HepG2 (cell line): Measurements from ENCODE around the gene HABP4. TPM values are rescaled to one million over a fixed set of nuclear protein-coding genes. Genes with fewer than 3 reads are reported as not detected.

Source experiments
- CENPX ChIP-seq: sonication (generic); formaldehyde crosslinking; IDR thresholded peaks from 2 replicates; pipeline ENCODE4 v1.9.0; 2021; ENCODE audit warnings: mild to moderate bottlenecking, missing genetic modification reagents, moderate library complexity
- EZH2 ChIP-seq: conservative IDR thresholded peaks from 2 replicates; pipeline ENCODE4 v1.6.1; 2012; ENCODE audit warnings: mild to moderate bottlenecking, low read depth, low read length, moderate library complexity
- MAFG ChIP-seq: sonication (generic); formaldehyde crosslinking; IDR thresholded peaks from 2 replicates; pipeline ENCODE4 v1.5.1; 2020; ENCODE audit warnings: mild to moderate bottlenecking, missing genetic modification reagents
- MBNL3 ChIP-seq: fragments of 250-450 bp; sonication (Bioruptor Pico); conservative IDR thresholded peaks from 2 replicates; pipeline ENCODE4 v1.8.0; 2022; ENCODE audit warnings: mild to moderate bottlenecking, inconsistent platforms
- NFATC3 ChIP-seq: sonication (generic); formaldehyde crosslinking; IDR thresholded peaks from 2 replicates; pipeline ENCODE4 v1.5.1; 2020; ENCODE audit warnings: mild to moderate bottlenecking, missing genetic modification reagents
- RNF2 ChIP-seq: fragments of 450-650 bp; conservative IDR thresholded peaks from 2 replicates; pipeline ENCODE4 v1.6.1; 2016; ENCODE audit warnings: low read depth
- SMAD3 ChIP-seq: sonication (generic); formaldehyde crosslinking; IDR thresholded peaks from 2 replicates; pipeline ENCODE4 v1.4.0; 2020; ENCODE audit warnings: missing genetic modification reagents
- ZFP37 ChIP-seq: sonication (generic); formaldehyde crosslinking; IDR thresholded peaks from 2 replicates; pipeline ENCODE4 v1.4.0; 2020; ENCODE audit warnings: missing genetic modification reagents, borderline replicate concordance
- ZNF296 ChIP-seq: sonication (generic); formaldehyde crosslinking; conservative IDR thresholded peaks from 2 replicates; pipeline ENCODE4 v1.5.0; 2020; ENCODE audit warnings: mild to moderate bottlenecking, missing genetic modification reagents
- ZNF543 ChIP-seq: sonication (generic); formaldehyde crosslinking; IDR thresholded peaks from 2 replicates; pipeline ENCODE4 v1.4.0; 2020; ENCODE audit warnings: mild to moderate bottlenecking, missing genetic modification reagents
- ZNF790 ChIP-seq: sonication (generic); formaldehyde crosslinking; IDR thresholded peaks from 2 replicates; pipeline ENCODE4 v1.8.0; 2022; ENCODE audit warnings: missing genetic modification reagents, mild to moderate bottlenecking, borderline replicate concordance
- ZZZ3 ChIP-seq: sonication (generic); formaldehyde crosslinking; IDR thresholded peaks from 2 replicates; pipeline ENCODE4 v1.4.0; 2020; ENCODE audit warnings: missing genetic modification reagents, mild to moderate bottlenecking, borderline replicate concordance
- polyA plus RNA-seq, 8 experiments: library from polyadenylated mRNA; depleted of rRNA in 3 of 8; stranded (reverse) in 7 of 8; unstranded in 1 of 8; fragments of >200 nt; fragmentation: Illumina TruSeq in 4 of 8; extraction: Trizol in 4 of 8; gene quantifications; 2 replicates each; pipeline versions ENCODE4 v1.2.1 to v1.2.3, GENCODE V29; 2011 to 2016; ENCODE audit warnings: low read depth in 4 of 8, missing spikeins in 1 of 8, mixed read lengths in 1 of 8; ENCODE audit not compliant: insufficient read depth in 1 of 8
- total RNA-seq, 5 experiments: library from RNA; depleted of rRNA; stranded (reverse); fragments of >200 nt; fragmentation: Illumina TruSeq; extraction: Trizol; gene quantifications; 2 replicates each; pipeline ENCODE4 v1.2.3, GENCODE V29; 2016; ENCODE audit warnings: low read depth in 1 of 5
- TF ChIP-seq, protein P1 (sequence below): sonication (generic); formaldehyde crosslinking; IDR thresholded peaks from 2 replicates; pipeline ENCODE4 v1.9.0; 2021; ENCODE audit warnings: missing genetic modification reagents, mild to moderate bottlenecking, borderline replicate concordance
- TF ChIP-seq, protein P2 (sequence below): fragments of 450-650 bp; IDR thresholded peaks from 2 replicates; pipeline ENCODE4 v1.6.1; 2016
- TF ChIP-seq, protein P3 (sequence below): sonication (generic); formaldehyde crosslinking; IDR thresholded peaks from 2 replicates; pipeline ENCODE4 v1.8.0; 2022; ENCODE audit warnings: mild to moderate bottlenecking, missing genetic modification reagents, borderline replicate concordance
- TF ChIP-seq, protein P4 (sequence below): sonication (generic); formaldehyde crosslinking; IDR thresholded peaks from 2 replicates; pipeline ENCODE4 v1.4.0; 2020; ENCODE audit warnings: missing genetic modification reagents
- TF ChIP-seq, protein P5 (sequence below): sonication (generic); formaldehyde crosslinking; IDR thresholded peaks from 2 replicates; pipeline ENCODE4 v1.4.0; 2020; ENCODE audit warnings: missing genetic modification reagents

HABP4 gene
- total and polyA plus RNA-seq, 2 of the 13 experiments (the other 11 are each of a cell fraction or from before 2014, with no cell fraction given), result 14.3 to 26.6 TPM

DNA sequence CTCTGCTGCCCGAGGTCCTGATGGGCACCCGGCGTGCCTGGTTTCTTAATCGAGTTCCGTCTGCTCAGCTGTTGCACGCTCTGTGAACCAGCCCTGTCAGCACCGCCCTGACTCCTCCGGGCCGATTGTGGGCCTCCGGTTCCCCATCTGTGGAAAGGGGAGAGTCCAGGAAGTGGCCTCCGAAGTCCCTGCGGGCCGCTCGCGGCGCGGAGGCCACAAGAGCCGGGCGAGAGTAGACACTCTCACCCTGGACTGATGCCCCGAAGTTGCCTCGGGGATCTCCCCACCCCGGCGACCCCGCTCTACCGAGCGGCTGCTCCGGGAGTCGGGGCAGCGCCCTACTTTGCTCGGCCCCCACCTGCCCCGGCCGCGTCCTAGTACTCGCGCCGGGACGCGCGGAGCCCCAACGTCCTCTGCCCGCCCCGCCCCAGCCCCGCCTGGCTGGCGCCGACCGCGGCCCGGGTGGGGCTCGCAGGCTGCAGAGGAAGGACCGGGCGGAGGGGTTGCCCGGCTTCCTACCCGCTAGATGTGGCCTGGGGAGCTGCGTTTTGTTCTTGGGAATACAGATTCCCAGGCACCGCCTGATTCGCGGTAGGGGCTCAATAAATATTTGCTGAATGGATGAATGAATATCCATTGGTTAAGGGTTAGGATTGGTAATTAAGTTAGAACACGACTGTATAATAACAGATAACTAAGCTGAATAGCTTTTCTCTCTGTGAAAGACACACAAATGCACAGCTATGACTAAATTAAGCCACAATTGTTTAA lies 30.9 kb upstream of the HABP4 start (continued):
- TF ChIP-seq, protein P1, sequence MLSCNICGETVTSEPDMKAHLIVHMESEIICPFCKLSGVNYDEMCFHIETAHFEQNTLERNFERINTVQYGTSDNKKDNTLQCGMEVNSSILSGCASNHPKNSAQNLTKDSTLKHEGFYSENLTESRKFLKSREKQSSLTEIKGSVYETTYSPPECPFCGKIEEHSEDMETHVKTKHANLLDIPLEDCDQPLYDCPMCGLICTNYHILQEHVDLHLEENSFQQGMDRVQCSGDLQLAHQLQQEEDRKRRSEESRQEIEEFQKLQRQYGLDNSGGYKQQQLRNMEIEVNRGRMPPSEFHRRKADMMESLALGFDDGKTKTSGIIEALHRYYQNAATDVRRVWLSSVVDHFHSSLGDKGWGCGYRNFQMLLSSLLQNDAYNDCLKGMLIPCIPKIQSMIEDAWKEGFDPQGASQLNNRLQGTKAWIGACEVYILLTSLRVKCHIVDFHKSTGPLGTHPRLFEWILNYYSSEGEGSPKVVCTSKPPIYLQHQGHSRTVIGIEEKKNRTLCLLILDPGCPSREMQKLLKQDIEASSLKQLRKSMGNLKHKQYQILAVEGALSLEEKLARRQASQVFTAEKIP (CRISPR knock-in tag), result no peak
- no peak for TF ChIP-seq CENPX (CRISPR knock-in tag)
- 0 out of 2 replicates have a peak, but pooled peaks have one; percentile 60 for TF ChIP-seq ZZZ3 (CRISPR knock-in tag)
- 0 out of 2 replicates have a peak, but pooled peaks have one; percentile 30 for TF ChIP-seq ZNF296 (CRISPR knock-in tag)
- no peak for TF ChIP-seq EZH2
- TF ChIP-seq NFATC3 (CRISPR knock-in tag), result no peak
- TF ChIP-seq, protein P2, sequence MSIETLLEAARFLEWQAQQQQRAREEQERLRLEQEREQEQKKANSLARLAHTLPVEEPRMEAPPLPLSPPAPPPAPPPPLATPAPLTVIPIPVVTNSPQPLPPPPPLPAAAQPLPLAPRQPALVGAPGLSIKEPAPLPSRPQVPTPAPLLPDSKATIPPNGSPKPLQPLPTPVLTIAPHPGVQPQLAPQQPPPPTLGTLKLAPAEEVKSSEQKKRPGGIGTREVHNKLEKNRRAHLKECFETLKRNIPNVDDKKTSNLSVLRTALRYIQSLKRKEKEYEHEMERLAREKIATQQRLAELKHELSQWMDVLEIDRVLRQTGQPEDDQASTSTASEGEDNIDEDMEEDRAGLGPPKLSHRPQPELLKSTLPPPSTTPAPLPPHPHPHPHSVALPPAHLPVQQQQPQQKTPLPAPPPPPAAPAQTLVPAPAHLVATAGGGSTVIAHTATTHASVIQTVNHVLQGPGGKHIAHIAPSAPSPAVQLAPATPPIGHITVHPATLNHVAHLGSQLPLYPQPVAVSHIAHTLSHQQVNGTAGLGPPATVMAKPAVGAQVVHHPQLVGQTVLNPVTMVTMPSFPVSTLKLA, result no peak
- TF ChIP-seq, protein P3, sequence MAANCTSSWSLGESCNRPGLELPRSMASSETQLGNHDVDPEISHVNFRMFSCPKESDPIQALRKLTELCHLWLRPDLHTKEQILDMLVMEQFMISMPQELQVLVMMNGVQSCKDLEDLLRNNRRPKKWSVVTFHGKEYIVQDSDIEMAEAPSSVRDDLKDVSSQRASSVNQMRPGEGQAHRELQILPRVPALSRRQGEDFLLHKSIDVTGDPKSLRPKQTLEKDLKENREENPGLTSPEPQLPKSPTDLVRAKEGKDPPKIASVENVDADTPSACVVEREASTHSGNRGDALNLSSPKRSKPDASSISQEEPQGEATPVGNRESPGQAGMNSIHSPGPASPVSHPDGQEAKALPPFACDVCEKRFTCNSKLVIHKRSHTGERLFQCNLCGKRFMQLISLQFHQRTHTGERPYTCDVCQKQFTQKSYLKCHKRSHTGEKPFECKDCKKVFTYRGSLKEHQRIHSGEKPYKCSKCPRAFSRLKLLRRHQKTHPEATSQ (CRISPR knock-in tag), result no peak
- TF ChIP-seq RNF2, result no peak
- 0 out of 2 replicates have a peak, but pooled peaks have one; percentile 9 for TF ChIP-seq ZNF543 (CRISPR knock-in tag)
- no peak for TF ChIP-seq MBNL3 (CRISPR knock-in tag)
- TF ChIP-seq ZFP37, result no peak
- no peak for TF ChIP-seq MAFG (CRISPR knock-in tag)
- 0 out of 2 replicates have a peak, but pooled peaks have one; percentile 36 for TF ChIP-seq ZNF790
- TF ChIP-seq, protein P4, sequence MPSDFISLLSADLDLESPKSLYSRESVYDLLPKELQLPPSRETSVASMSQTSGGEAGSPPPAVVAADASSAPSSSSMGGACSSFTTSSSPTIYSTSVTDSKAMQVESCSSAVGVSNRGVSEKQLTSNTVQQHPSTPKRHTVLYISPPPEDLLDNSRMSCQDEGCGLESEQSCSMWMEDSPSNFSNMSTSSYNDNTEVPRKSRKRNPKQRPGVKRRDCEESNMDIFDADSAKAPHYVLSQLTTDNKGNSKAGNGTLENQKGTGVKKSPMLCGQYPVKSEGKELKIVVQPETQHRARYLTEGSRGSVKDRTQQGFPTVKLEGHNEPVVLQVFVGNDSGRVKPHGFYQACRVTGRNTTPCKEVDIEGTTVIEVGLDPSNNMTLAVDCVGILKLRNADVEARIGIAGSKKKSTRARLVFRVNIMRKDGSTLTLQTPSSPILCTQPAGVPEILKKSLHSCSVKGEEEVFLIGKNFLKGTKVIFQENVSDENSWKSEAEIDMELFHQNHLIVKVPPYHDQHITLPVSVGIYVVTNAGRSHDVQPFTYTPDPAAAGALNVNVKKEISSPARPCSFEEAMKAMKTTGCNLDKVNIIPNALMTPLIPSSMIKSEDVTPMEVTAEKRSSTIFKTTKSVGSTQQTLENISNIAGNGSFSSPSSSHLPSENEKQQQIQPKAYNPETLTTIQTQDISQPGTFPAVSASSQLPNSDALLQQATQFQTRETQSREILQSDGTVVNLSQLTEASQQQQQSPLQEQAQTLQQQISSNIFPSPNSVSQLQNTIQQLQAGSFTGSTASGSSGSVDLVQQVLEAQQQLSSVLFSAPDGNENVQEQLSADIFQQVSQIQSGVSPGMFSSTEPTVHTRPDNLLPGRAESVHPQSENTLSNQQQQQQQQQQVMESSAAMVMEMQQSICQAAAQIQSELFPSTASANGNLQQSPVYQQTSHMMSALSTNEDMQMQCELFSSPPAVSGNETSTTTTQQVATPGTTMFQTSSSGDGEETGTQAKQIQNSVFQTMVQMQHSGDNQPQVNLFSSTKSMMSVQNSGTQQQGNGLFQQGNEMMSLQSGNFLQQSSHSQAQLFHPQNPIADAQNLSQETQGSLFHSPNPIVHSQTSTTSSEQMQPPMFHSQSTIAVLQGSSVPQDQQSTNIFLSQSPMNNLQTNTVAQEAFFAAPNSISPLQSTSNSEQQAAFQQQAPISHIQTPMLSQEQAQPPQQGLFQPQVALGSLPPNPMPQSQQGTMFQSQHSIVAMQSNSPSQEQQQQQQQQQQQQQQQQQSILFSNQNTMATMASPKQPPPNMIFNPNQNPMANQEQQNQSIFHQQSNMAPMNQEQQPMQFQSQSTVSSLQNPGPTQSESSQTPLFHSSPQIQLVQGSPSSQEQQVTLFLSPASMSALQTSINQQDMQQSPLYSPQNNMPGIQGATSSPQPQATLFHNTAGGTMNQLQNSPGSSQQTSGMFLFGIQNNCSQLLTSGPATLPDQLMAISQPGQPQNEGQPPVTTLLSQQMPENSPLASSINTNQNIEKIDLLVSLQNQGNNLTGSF (CRISPR knock-in tag), result peak; percentile 62; the same call in 1 of the 2 replicates
- TF ChIP-seq, protein P5, sequence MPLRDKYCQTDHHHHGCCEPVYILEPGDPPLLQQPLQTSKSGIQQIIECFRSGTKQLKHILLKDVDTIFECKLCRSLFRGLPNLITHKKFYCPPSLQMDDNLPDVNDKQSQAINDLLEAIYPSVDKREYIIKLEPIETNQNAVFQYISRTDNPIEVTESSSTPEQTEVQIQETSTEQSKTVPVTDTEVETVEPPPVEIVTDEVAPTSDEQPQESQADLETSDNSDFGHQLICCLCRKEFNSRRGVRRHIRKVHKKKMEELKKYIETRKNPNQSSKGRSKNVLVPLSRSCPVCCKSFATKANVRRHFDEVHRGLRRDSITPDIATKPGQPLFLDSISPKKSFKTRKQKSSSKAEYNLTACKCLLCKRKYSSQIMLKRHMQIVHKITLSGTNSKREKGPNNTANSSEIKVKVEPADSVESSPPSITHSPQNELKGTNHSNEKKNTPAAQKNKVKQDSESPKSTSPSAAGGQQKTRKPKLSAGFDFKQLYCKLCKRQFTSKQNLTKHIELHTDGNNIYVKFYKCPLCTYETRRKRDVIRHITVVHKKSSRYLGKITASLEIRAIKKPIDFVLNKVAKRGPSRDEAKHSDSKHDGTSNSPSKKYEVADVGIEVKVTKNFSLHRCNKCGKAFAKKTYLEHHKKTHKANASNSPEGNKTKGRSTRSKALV (CRISPR knock-in tag), result no peak
- no peak for TF ChIP-seq SMAD3 (CRISPR knock-in tag)
